22Rv1 (cell line): Measurements from ENCODE around the gene PNPLA8.

Source experiments
- CTCF ChIP-seq: fragments of 450-650 bp; IDR thresholded peaks from 2 replicates; pipeline ENCODE4 v1.5.1; 2017; ENCODE audit warnings: mild to moderate bottlenecking
- ZFX ChIP-seq: fragments of 450-650 bp; IDR thresholded peaks from 2 replicates; pipeline ENCODE4 v1.6.1; 2017; ENCODE audit warnings: antibody characterized with exemption, borderline replicate concordance

GRCh38 chr7:108533712-108534111, 7.8 kb upstream of the PNPLA8 start:
- TF ChIP-seq CTCF = no peak
- no peak for TF ChIP-seq ZFX
